ENCODE data around the gene KCP.

GRCh38 chr7:128915841-128916642 lies 5.5 kb upstream of the KCP start:
- TF ChIP-seq CHD2 (IDR thresholded peaks at IDR 0.05; ENCODE audit: borderline replicate concordance, low read depth, low read length), result no peak
- no peak for TF ChIP-seq TARDBP (IDR thresholded peaks at IDR 0.05; ENCODE audit: borderline replicate concordance)
- TF ChIP-seq ATF2 (IDR thresholded peaks at IDR 0.05; ENCODE audit: low read length), result no peak
- TF ChIP-seq TCF7 (IDR thresholded peaks at IDR 0.05; ENCODE audit: borderline replicate concordance), result no peak
- TF ChIP-seq MAX (IDR thresholded peaks at IDR 0.05; ENCODE audit: low read depth, low read length), result no peak
- TF ChIP-seq MTA2 (IDR thresholded peaks at IDR 0.05; ENCODE audit: low read depth), result no peak
- TF ChIP-seq CTCF (IDR thresholded peaks at IDR 0.05 in 2 of 3, conservative IDR thresholded peaks at IDR 0.05 in 1 of 3; ENCODE audit: control insufficient read depth in 2 of 3, extremely low read depth in 1 of 3, insufficient read depth in 1 of 3, low read depth in 3 of 3, low read length in 3 of 3), result no peak

All from GM12878 (cell line).